HG02885 (cell line): Measurements from ENCODE around the gene NFE2.
"Not testable (repeated sequence)": the region's sequence is repeated elsewhere in the genome, so short reads cannot be mapped to it uniquely, and the experiment has no call there.

Experiments used
- ATAC-seq: cut with Tn5 transposase; IDR thresholded peaks from one replicate; pipeline ENCODE4 v1.9.1; 2021; ENCODE audit warnings: mild to moderate bottlenecking; ENCODE audit not compliant: unreplicated experiment, poor library complexity

Gene NFE2

DNA sequence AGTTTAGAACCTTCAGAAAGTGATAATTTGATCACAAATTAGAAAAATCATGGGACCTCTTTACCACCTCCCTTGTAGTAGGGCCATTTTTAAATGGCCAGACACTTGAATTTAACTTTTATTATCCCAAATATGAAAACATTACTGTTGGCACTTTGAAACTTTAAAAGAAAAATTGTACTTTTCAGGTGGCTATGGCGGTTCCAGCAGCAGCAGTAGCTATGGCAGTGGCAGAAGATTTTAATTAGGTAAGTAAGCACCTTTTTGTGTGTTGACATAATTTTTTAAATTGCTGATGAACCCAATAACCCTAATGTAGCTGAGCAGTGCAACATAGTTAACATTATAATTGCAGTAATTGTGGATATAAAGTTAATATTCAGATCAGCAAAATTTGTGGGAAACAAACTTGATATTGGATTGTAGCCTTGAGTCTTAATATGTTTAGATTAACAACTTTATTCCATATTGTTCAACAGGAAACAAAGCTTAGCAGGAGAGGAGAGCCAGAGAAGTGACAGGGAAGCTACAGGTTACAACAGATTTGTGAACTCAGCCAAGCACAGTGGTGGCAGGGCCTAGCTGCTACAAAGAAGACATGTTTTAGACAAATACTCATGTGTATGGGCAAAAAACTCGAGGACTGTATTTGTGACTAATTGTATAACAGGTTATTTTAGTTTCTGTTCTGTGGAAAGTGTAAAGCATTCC is 16.6 kb downstream of the NFE2 start:
- not testable (repeated sequence) for ATAC-seq

- no peak for ATAC-seq
Measured at GRCh38 chr12:54282949-54283593, 17.7 kb downstream of the NFE2 start.

- not testable (repeated sequence) for ATAC-seq
Measured at GRCh38 chr12:54281694-54282093, 19.1 kb downstream of the NFE2 start.

DNA sequence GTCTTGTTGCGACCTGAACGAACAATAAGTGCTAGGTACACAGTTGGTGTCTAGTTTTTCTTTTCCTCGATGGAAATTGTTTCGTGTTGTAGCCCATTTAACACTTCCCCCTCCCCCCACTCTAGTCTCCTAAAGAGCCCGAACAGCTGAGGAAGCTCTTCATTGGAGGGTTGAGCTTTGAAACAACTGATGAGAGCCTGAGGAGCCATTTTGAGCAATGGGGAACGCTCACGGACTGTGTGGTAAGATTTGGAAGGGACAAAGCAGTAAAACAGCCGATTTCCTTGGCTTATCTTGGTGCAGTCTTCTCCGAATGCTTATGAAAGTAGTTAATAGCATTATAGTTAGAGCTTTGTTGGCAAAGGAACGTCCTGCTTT is 19.6 kb downstream of the NFE2 start:
- not testable (repeated sequence) for ATAC-seq

GRCh38 chr12:54280468-54281260 is 20.2 kb downstream of the NFE2 start, which contains the start of gene HNRNPA1:
Gene HNRNPA1 (plus strand): TSS chr12:54280726. CDS start chr12:54280808, 82 bp downstream.
- peak; percentile 88 for ATAC-seq

GRCh38 chr12:54279632-54280467 is 21.0 kb downstream of the NFE2 start, which contains the start of gene CBX5:
Gene CBX5 (minus strand): TSS chr12:54280122. CDS start chr12:54257650, 22,472 bp downstream.
- peak; percentile 73 for ATAC-seq

GRCh38 chr12:54279227-54279631 is 21.6 kb downstream of the NFE2 start:
- no peak for ATAC-seq

- no peak for ATAC-seq
Measured at GRCh38 chr12:54277823-54278276, 23.0 kb downstream of the NFE2 start.

DNA sequence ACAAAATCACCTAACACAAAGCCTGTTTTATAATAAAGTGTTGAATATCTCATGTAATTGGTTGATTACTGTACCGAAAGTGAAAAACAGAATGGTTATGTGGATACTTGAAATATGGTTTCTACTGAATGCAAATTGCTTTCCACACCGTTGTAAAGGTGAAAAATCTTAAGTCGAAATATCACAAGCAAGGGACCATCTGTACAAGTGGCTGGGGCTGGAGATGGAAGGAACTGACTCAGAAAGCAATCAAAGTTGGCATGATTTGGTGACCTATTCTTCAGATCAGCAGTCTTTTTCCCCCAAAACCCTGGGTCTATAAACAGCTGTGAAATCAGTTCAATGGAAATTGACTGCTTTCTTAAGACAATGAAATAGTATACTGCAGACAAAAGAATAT is 24.4 kb downstream of the NFE2 start:
- no peak for ATAC-seq

- ATAC-seq: no peak
Measured at GRCh38 chr12:54273981-54274380, 26.8 kb downstream of the NFE2 start.

DNA sequence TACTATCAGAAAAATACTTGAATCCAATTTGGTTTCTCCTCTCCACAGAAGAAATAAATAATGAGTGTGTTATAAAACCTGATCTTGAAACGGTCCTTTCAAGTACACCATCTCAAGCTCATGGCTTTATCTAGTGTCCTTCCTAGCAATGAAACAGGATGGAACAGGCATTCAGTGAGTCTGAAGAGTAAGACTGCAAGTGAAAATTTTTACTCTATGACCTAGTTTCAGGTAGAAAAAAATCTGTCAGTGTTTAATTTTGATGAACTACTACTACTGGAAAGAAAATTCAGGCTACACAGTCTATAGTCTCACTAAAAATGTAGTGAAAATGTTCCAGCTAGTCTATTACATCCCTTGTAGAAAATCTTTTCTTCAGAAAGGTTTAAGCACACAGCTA is 28.6 kb downstream of the NFE2 start:
- ATAC-seq: no peak

- no peak for ATAC-seq
Measured at GRCh38 chr12:54270345-54270744, 30.5 kb downstream of the NFE2 start.

- ATAC-seq: no peak
Measured at GRCh38 chr12:54266852-54267251, 34.0 kb downstream of the NFE2 start.

- no peak for ATAC-seq
Measured at GRCh38 chr12:54265364-54265812, 35.4 kb downstream of the NFE2 start.

- ATAC-seq: no peak
Measured at GRCh38 chr12:54262403-54262925, 38.4 kb downstream of the NFE2 start.

- no peak for ATAC-seq
Measured at GRCh38 chr12:54261815-54262402, 38.9 kb downstream of the NFE2 start.

DNA sequence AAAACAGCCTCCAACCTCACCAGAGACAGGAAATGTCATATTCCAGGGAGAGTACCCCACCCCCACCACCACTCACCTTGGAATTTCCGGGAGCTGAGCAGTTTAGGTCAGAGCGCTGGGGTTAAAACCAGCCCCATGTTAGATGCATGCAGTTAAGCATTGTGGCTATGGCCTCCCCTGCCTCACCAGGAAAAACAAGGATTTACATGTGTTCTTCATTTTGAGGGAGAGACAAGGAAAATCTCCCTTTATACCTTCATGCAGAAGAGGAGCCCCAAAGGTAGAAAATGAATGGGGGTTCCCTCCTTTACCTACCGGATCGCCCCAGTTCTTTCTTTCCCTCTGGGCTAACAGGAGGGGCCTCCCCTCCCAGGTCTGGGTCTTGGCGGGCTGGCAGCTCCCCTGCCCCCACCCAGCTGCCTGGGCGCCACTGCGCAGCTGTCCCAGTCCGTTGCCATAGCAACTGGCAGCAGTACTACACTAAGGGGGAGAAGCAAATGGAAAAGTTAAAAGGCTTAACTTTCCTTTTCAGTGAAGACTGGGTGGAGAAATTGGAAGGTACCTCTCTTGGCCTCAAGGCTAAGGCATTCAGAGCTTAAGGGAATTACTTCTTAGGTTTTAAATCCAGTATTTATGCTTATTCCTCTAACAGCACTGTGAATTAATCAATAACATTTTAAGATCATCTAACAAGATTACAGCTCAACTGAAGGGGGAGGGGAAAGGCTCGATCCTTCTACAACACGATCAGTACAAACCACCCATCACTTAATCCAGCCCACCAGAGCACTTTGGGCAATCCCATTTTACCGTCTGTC is 41.4 kb downstream of the NFE2 start:
- ATAC-seq: peak; percentile 66

- no peak for ATAC-seq
Measured at GRCh38 chr12:54258201-54258681, 42.6 kb downstream of the NFE2 start.
